Measurements from ENCODE around the gene ABCB6.
"Not testable (repeated sequence)": the region's sequence is repeated elsewhere in the genome, so short reads cannot be mapped to it uniquely, and the experiment has no call there.

The ABCB6 gene

DNA sequence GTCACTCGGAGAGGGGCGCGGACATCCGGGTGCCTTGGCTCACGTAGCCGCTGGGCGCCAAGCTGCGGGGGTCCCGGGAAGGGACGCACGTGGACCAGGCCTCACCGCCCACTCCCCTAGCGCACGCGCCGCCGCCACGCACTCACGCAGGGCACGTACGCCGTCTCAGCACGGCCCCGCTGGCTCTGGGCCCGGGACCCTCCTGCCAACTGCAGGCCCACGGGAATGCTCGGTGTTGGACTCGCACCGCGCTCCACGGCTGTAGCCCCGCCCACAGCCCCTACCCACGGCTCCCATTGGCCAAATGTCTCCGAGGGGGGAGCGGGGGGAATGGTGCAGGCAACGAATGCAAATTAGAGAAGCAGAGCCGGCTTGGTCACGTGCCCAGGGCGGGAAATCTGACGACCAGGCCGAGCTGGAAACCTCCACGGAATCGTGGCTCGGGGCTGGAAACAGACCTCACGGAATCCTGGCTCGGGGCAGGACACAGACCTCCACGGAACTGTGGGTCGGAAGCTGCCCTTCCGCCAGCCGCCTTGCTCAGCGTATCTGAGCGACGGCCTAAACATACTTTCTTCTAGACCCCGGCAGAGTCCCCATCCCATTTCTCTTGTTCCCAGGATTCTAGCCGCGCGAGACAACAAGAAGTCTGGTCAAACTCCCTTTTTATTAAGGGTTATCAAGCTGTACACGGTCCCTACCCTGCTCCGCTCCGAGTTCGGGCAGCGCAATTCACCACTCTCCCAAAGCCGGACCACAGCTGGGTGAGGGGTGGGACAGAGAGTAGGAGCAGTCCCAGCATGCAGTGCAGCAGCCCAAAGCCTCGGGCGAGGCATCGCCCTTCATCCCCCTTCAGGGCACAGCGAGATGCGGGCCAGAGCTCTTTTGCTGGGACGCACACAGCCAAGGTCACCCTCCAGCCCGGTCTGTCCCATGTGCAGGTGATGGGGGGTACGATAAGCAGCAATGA is at the start of gene ABCB6:
TSS of gene ABCB6 (minus strand) at position 227 of the 970 bp plus-strand sequence. CDS start 285 bp downstream, outside the sequence.
- peak within 1 kb of the TSS; percentile 91 to 96 (median 94) for H3K4me3 Mint-ChIP-seq
- peak within 1 kb of the TSS; percentile 93 to 99 (median 97) for H3K27ac Mint-ChIP-seq
- H3K9me3 Mint-ChIP-seq: no peaks in the 10 kb centered on the region
- H3K27me3 Mint-ChIP-seq (ENCODE audit: low read depth): no peaks in the 10 kb centered on the region
- peaks cover 28% of the 10 kb centered on the region for H3K36me3 Mint-ChIP-seq (ENCODE audit: low read depth)
- peaks cover 41% of the 10 kb centered on the region for H3K4me1 Mint-ChIP-seq
- TF ChIP-seq, protein P1, sequence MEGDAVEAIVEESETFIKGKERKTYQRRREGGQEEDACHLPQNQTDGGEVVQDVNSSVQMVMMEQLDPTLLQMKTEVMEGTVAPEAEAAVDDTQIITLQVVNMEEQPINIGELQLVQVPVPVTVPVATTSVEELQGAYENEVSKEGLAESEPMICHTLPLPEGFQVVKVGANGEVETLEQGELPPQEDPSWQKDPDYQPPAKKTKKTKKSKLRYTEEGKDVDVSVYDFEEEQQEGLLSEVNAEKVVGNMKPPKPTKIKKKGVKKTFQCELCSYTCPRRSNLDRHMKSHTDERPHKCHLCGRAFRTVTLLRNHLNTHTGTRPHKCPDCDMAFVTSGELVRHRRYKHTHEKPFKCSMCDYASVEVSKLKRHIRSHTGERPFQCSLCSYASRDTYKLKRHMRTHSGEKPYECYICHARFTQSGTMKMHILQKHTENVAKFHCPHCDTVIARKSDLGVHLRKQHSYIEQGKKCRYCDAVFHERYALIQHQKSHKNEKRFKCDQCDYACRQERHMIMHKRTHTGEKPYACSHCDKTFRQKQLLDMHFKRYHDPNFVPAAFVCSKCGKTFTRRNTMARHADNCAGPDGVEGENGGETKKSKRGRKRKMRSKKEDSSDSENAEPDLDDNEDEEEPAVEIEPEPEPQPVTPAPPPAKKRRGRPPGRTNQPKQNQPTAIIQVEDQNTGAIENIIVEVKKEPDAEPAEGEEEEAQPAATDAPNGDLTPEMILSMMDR (IDR thresholded peaks at IDR 0.05; ENCODE audit: unreplicated experiment in 3 of 3): no peak

DNA sequence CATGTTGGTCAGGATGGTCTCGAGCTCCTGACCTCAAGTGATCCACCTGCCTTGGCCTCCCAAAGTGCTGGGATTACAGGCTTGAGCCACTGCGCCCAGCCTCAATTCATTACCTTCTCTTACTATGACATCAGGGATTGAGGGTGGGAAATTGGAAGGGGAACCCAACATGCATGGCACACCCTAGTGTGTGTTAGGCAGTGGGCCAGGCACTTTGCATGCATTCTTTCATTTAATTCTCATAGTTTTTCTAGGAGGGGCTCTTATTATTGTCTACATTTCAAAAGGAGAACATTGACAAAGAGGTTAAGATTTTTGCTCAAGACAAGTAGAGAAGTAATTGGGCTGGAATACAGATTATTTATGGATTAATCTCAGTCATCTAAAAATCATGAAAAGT is 49.5 kb upstream of the ABCB6 start:
- TF ChIP-seq, protein P1 (IDR thresholded peaks at IDR 0.05; ENCODE audit: unreplicated experiment in 3 of 3): no peak
- Mint-ChIP-seq H3K27me3 (ENCODE audit: low read depth) (peaks cover 20% of the 10 kb centered on the region), H3K27ac (no peak overlapping the region), H3K36me3 (ENCODE audit: low read depth) (no peaks in the 10 kb centered on the region), H3K9me3 (no peaks in the 10 kb centered on the region), H3K4me3 (no peak overlapping the region), H3K4me1 (peaks cover 6% of the 10 kb centered on the region)

DNA sequence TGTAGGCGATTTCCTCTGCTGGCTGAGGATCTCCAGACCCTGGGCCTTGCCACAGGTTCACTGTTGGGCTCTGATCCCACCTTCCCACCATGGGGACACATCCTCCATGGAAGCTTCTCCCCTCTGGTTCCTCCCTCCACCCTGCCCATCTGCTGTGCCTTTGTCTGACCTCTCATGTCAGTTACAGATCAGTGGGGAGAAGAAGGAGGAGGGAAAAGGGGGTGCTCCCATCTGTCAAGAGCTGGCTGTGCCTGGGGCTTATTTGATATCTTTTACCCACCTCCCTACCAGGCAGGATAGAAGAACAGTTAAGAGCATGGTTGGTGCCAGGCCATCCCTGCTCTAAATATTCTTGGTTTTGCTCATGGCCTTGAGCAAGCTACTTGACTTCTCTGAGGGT is 48.1 kb upstream of the ABCB6 start:
- Mint-ChIP-seq H3K27ac (no peak overlapping the region), H3K4me3 (no peak overlapping the region), H3K36me3 (ENCODE audit: low read depth) (no peaks in the 10 kb centered on the region), H3K4me1 (peaks cover 6% of the 10 kb centered on the region), H3K9me3 (no peaks in the 10 kb centered on the region), H3K27me3 (ENCODE audit: low read depth) (peaks cover 13% of the 10 kb centered on the region)
- TF ChIP-seq, protein P1 (IDR thresholded peaks at IDR 0.05; ENCODE audit: unreplicated experiment in 3 of 3): no peak

DNA sequence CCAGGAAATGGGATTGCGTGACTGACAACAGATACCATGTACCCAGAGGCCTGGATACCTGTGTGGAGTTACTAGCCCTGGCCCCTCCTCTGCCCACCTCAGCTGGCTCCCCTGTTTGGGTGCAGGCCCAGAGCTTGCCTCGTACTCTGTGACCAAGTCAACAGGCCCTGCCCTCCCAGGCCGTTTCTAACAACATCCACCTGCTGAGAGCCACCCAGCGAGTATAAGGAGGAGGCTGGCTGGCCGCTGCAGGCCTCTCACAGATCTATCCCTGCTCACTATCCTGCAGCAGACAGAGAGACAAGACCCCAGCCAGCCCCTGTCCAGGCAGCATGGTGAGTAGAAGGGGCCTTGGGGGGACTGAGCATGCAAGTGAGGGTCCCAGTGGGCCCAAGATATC is 47.5 kb upstream of the ABCB6 start:
- no peaks in the 10 kb centered on the region for H3K36me3 Mint-ChIP-seq (ENCODE audit: low read depth)
- H3K9me3 Mint-ChIP-seq: no peaks in the 10 kb centered on the region
- H3K4me3 Mint-ChIP-seq: no peak overlapping the region
- no peak overlapping the region for H3K27ac Mint-ChIP-seq
- TF ChIP-seq, protein P1 (IDR thresholded peaks at IDR 0.05; ENCODE audit: unreplicated experiment in 3 of 3): no peak
- peaks cover 6% of the 10 kb centered on the region for H3K4me1 Mint-ChIP-seq
- H3K27me3 Mint-ChIP-seq (ENCODE audit: low read depth): peaks cover 13% of the 10 kb centered on the region

DNA sequence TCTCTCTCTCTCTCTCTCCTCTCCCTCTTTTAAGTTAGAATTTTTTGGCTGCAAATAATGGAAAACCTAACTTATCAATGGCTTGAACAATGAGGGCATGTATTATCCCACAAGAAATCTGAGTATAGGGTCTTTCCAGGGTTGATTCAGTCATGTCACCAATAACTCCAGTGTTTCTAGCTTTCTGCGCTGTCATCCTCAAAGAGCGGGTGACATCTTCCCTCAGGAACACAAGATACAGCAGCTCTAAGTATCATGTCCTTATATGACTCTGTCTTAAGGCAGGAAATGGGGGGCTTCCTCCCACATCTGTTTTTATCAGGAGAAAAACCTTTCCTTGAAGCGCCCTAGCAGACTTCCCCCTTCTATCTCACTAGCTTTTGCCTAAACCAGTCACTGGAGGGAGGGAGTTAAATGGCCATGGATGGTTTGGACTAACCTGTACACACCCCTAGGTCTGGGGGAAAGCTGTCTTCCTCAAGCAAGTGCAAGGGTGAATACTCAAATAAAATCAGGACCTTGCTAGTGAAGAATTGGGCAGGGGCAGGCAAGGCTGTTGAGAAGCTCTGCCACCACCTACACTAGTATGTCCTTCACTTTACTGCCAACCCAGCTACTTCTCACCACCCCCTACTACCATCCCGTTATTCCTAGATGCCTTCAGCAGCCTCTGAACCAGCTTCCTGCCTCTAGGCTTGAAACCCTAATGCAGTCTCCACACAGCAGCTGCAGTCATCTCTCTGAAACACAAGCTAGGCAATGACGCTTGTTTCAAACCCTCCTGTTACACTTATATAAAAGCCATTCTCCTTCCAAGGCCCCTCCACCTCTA is 42.5 kb upstream of the ABCB6 start:
- H3K36me3 Mint-ChIP-seq (ENCODE audit: low read depth): no peaks in the 10 kb centered on the region
- peaks cover 37% of the 10 kb centered on the region for H3K27me3 Mint-ChIP-seq (ENCODE audit: low read depth)
- no peak overlapping the region for H3K4me3 Mint-ChIP-seq
- no peaks in the 10 kb centered on the region for H3K4me1 Mint-ChIP-seq
- no peak overlapping the region for H3K27ac Mint-ChIP-seq
- no peaks in the 10 kb centered on the region for H3K9me3 Mint-ChIP-seq
- TF ChIP-seq, protein P1 (IDR thresholded peaks at IDR 0.05; ENCODE audit: unreplicated experiment in 3 of 3): no peak

DNA sequence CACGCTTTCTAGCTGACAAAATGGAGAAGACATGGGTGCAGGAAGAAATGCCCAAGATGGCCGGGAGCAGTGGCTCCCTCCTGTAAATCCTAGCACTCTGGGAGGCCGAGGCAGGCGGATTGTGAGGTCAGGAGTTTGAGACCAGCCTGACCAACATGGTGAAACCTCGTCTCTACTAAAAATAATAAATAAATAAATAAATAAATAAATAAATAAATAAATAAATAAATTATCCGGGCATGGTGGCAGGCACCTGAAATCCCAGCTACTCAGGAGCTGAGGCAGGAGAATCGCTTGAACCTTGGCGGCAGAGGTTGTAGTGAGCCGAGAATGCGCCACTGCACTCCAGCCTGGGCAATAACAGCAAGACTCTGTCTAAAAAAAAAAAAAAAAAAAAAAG is 40.2 kb upstream of the ABCB6 start:
- not testable (repeated sequence) for H3K4me1 Mint-ChIP-seq; H3K27ac Mint-ChIP-seq; H3K36me3 Mint-ChIP-seq (ENCODE audit: low read depth); H3K9me3 Mint-ChIP-seq; H3K4me3 Mint-ChIP-seq
- H3K27me3 Mint-ChIP-seq (ENCODE audit: low read depth): peaks cover 57% of the 10 kb centered on the region
